Mucosa of stomach (tissue), 1 donor: Measurements from ENCODE around the gene ZNF626.
"Not testable (repeated sequence)": the region's sequence is repeated elsewhere in the genome, so short reads cannot be mapped to it uniquely, and the experiment has no call there.

Source experiments
- H3K27me3 ChIP-seq: one replicate; pipeline ENCODE4 v1.7.0; 2013; ENCODE audit warnings: mild to moderate bottlenecking, low read length; ENCODE audit not compliant: control insufficient read depth, insufficient read depth
- H3K36me3 ChIP-seq: one replicate; pipeline ENCODE4 v1.7.0; 2013; ENCODE audit warnings: low read length; ENCODE audit not compliant: control insufficient read depth, insufficient read depth
- H3K4me1 ChIP-seq: one replicate; pipeline ENCODE4 v1.7.0; 2013; ENCODE audit warnings: mild to moderate bottlenecking, low read length; ENCODE audit not compliant: control insufficient read depth, insufficient read depth
- H3K4me3 ChIP-seq: one replicate; pipeline ENCODE4 v1.7.0; 2013; ENCODE audit warnings: low read length
- H3K9ac ChIP-seq: one replicate; pipeline ENCODE4 v1.7.0; 2013; ENCODE audit warnings: mild to moderate bottlenecking, low read length, moderate library complexity
- H3K9me3 ChIP-seq: one replicate; pipeline ENCODE4 v1.7.0; 2013; ENCODE audit warnings: mild to moderate bottlenecking, low read length, moderate library complexity; ENCODE audit not compliant: control insufficient read depth
- donor health status: Pancreatic carcinoma.

The ZNF626 gene

DNA sequence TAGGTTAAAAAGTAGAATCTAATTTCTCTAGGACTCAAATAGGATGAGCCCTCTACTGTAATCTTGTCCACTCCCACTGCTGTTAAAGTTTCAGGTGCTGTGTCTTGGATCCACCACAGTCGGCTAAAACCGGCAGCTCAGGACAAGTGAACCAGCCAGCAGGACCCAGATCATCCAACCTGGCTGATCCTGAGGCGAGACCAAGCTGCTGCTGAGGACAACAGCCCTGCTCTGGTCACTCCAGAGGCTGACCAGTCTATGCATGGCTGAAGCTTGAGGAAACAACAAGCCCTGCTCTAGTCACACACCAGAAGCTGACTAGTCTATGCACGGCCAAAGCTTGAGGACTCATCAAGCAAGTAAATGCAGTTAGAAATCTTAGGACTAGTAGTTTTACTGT is 46.4 kb downstream of the ZNF626 start:
- not testable (repeated sequence) for H3K4me3 ChIP-seq, H3K27me3 ChIP-seq, H3K36me3 ChIP-seq, H3K4me1 ChIP-seq, H3K9ac ChIP-seq, H3K9me3 ChIP-seq

DNA sequence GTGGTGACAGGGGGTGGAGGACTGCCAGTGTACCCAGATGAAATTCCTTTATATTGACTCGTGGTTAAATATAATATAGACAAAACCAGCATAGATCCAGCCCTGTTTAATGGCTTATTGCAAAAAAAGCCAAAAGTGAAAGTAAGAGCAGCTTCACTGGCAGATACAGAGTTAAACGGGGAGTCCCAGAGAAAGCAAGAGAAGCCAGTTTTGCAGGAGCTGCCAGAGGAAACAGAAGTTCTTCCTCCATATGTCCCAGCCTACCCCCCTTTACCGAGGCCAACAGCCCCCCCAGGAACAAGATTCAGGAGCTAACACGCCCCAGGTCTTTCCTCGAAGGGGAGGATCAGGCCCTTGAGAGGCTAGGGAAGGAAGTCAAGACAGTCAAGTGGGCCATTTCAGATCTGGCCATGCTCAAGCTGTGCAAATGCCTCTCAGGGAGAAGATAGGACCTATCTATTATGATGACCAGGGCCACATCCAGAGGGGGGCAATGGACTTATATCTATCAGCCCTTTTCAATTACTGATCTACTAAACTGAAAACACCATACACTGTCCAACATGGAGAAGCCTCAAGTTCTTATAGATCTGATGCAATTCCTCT is 48.6 kb downstream of the ZNF626 start:
- H3K4me1 ChIP-seq = no peaks in the 10 kb centered on the region
- no peaks in the 10 kb centered on the region for H3K27me3 ChIP-seq
- H3K36me3 ChIP-seq = no peaks in the 10 kb centered on the region
- no peaks in the 10 kb centered on the region for H3K9me3 ChIP-seq
- no peak overlapping the region for H3K4me3 ChIP-seq
- H3K9ac ChIP-seq = no peak overlapping the region

DNA sequence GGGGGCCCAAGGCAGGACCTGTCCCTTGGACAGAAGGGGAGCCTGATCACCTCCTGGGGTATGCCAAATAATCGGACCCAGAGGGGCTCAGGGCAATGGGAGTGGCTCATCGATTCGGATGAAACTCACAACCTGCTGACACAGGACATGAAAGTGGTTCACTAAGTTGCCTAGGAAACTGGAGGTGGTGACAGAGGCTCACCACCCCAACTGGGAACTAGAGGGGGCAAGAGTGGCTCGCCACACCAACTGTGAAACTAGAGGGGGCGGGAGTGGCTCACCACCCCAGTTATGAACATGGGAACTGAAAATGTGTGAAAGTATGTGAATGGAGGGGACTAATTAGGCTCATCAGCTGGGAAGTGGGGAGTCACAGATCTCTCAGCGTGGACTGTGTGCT is 49.5 kb downstream of the ZNF626 start:
- no peak overlapping the region for H3K9ac ChIP-seq
- no peaks in the 10 kb centered on the region for H3K27me3 ChIP-seq
- no peaks in the 10 kb centered on the region for H3K9me3 ChIP-seq
- no peak overlapping the region for H3K4me3 ChIP-seq
- no peaks in the 10 kb centered on the region for H3K36me3 ChIP-seq
- H3K4me1 ChIP-seq = no peaks in the 10 kb centered on the region

DNA sequence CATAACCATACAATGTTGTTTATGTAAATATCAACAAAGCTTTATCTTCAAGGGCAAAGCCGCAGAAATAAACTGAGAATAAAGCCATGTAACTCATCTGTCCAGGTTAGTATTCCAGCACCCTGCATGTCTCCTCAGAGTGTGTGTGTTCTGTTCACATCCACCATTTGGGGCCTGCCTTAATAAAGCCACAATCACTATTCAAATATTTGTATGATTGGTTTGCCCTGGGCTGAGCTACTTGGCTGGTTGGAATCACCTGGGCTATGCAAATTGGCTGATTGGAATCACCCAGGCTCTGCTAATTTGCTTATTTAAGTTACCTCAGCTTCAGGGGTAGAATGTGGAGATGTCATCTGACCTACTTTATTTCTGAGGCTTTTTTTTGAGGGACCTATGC is 53.4 kb downstream of the ZNF626 start:
- H3K27me3 ChIP-seq = no peaks in the 10 kb centered on the region
- H3K9me3 ChIP-seq = no peaks in the 10 kb centered on the region
- H3K36me3 ChIP-seq = no peaks in the 10 kb centered on the region
- no peak overlapping the region for H3K9ac ChIP-seq
- no peaks in the 10 kb centered on the region for H3K4me1 ChIP-seq
- no peak overlapping the region for H3K4me3 ChIP-seq
